Calu3 (cell line): ENCODE data around the gene MOB1B. TPM values are rescaled to one million over a fixed set of nuclear protein-coding genes. Genes with fewer than 3 reads are reported as not detected.
"Not testable (repeated sequence)": the region's sequence is repeated elsewhere in the genome, so short reads cannot be mapped to it uniquely, and the experiment has no call there.

Source experiments
- BruUV-seq: library from RNA; stranded (reverse); fragments of 400-500 nt; replicated peaks from 2 replicates; lab custom pipeline; 2021; lab: Mats Ljungman, UMichigan
- CTCF ChIA-PET: fragments of 300-600 bp; sonication (Branson Sonifier 250); formaldehyde crosslinking; loops from one replicate; lab custom pipeline; 2022; ENCODE audit warnings: antibody characterized with exemption; lab: Charles Lee
- DNase-seq: peaks from one replicate; pipeline ENCODE4 v3.0.0; 2022
- H3K27ac Mint-ChIP-seq: one replicate; pipeline ENCODE4 v1.8.0; 2022; ENCODE audit warnings: mixed read lengths; ENCODE audit not compliant: unreplicated experiment
- H3K27me3 Mint-ChIP-seq: one replicate; pipeline ENCODE4 v1.8.0; 2022; ENCODE audit warnings: mixed read lengths; ENCODE audit not compliant: unreplicated experiment
- H3K36me3 Mint-ChIP-seq: one replicate; pipeline ENCODE4 v1.8.0; 2022; ENCODE audit warnings: mild to moderate bottlenecking, moderate library complexity, mixed read lengths; ENCODE audit not compliant: insufficient read depth, unreplicated experiment
- H3K4me1 Mint-ChIP-seq: one replicate; pipeline ENCODE4 v1.8.0; 2022; ENCODE audit warnings: mild to moderate bottlenecking, low read depth, mixed read lengths; ENCODE audit not compliant: unreplicated experiment
- H3K4me3 Mint-ChIP-seq: one replicate; pipeline ENCODE4 v1.8.0; 2022; ENCODE audit warnings: mild to moderate bottlenecking, low read depth, moderate library complexity, mixed read lengths; ENCODE audit not compliant: unreplicated experiment
- H3K9me3 Mint-ChIP-seq: one replicate; pipeline ENCODE4 v1.8.0; 2022; ENCODE audit warnings: low read depth, mixed read lengths; ENCODE audit not compliant: unreplicated experiment
- CTCF ChIP-seq: fragments of 200-600 bp; IDR thresholded peaks from one replicate; pipeline ENCODE4 v1.8.0; 2022; ENCODE audit warnings: antibody characterized with exemption; ENCODE audit not compliant: unreplicated experiment
- intact Hi-C: fragments of 100-400 bp; cut with micrococcal nuclease; formaldehyde crosslinking; loops from one replicate; pipeline ENCODE4 v1.10.0; 2022; ENCODE audit not compliant: unreplicated experiment
- total RNA-seq: library from RNA; stranded (reverse); gene quantifications from 2 replicates; pipeline ENCODE4 v1.2.3, GENCODE V29; 2022

MOB1B gene
- total RNA-seq, 1 experiment from 2014 or later: 13.3 TPM

GRCh38 chr4:70893790-70894189 is 8.4 kb upstream of the MOB1B start:
- no peaks in the 10 kb centered on the region for H3K36me3 Mint-ChIP-seq
- DNase-seq: no peak
- no peak for TF ChIP-seq CTCF
- H3K9me3 Mint-ChIP-seq: no peaks in the 10 kb centered on the region
- no peaks in the 10 kb centered on the region for H3K4me1 Mint-ChIP-seq
- intact Hi-C loops: no loop called here
- H3K27me3 Mint-ChIP-seq: no peaks in the 10 kb centered on the region
- H3K4me3 Mint-ChIP-seq: no peak overlapping the region
- H3K27ac Mint-ChIP-seq: no peak overlapping the region
- BruUV-seq: no TSS peak
- CTCF ChIA-PET: no interaction called here

GRCh38 chr4:70895405-70895804 is 6.8 kb upstream of the MOB1B start:
- Mint-ChIP-seq H3K9me3 (no peaks in the 10 kb centered on the region), H3K27ac (no peak overlapping the region), H3K4me3 (no peak overlapping the region), H3K27me3 (no peaks in the 10 kb centered on the region), H3K36me3 (no peaks in the 10 kb centered on the region), H3K4me1 (no peaks in the 10 kb centered on the region)
- intact Hi-C loops: no loop called here
- no peak for TF ChIP-seq CTCF
- no peak for DNase-seq
- CTCF ChIA-PET: no interaction called here
- no TSS peak for BruUV-seq

GRCh38 chr4:70895811-70896491 is 6.2 kb upstream of the MOB1B start:
- Mint-ChIP-seq H3K36me3 (no peaks in the 10 kb centered on the region), H3K27me3 (no peaks in the 10 kb centered on the region), H3K9me3 (no peaks in the 10 kb centered on the region), H3K4me3 (no peak overlapping the region), H3K27ac (no peak overlapping the region), H3K4me1 (no peaks in the 10 kb centered on the region)
- DNase-seq: no peak
- TF ChIP-seq CTCF: no peak
- intact Hi-C loops: no loop called here
- no TSS peak for BruUV-seq
- CTCF ChIA-PET: interaction anchor here (0.9 kb wide), 1 partner anchor 56 kb away, joined by 3 read pairs; the partner anchor contains the start of gene GRSF1

- peaks cover 21% of the 10 kb centered on the region for H3K36me3 Mint-ChIP-seq
- DNase-seq, H3K27ac Mint-ChIP-seq, H3K9me3 Mint-ChIP-seq, H3K4me1 Mint-ChIP-seq, intact Hi-C loops, H3K4me3 Mint-ChIP-seq, BruUV-seq, H3K27me3 Mint-ChIP-seq, CTCF ChIA-PET: not testable (repeated sequence)
Observed at GRCh38 chr4:70898581-70898980, 3.6 kb upstream of the MOB1B start.

GRCh38 chr4:70901607-70901983 is 574 bp upstream of the MOB1B start:
- no peak for TF ChIP-seq CTCF
- H3K9me3 Mint-ChIP-seq: no peaks in the 10 kb centered on the region
- DNase-seq: no peak
- CTCF ChIA-PET: interaction anchor here (0.6 to 1.2 kb wide), 2 partner anchors 65 to 109 kb away, joined by 4 to 5 read pairs; no protein-coding TSS in a partner anchor
- no peaks in the 10 kb centered on the region for H3K27me3 Mint-ChIP-seq
- intact Hi-C loops: no loop called here
- H3K4me3 Mint-ChIP-seq: peak overlapping the region; percentile 93
- H3K27ac Mint-ChIP-seq: peak overlapping the region; percentile 64
- peaks cover 21% of the 10 kb centered on the region for H3K36me3 Mint-ChIP-seq
- BruUV-seq: TSS peak; percentile 72
- H3K4me1 Mint-ChIP-seq: no peaks in the 10 kb centered on the region
